Measurements from ENCODE around the gene CDCA3. TPM values are rescaled to one million over a fixed set of nuclear protein-coding genes. Genes with fewer than 3 reads are reported as not detected.

The CDCA3 gene
- total RNA-seq, 1 donor from 2014 or later = 1.1 TPM

GRCh38 chr12:6863033-6863432, 11.9 kb upstream of the CDCA3 start:
- intact Hi-C loops (cut with DNase I) = no loop called here
- H3K27me3 ChIP-seq = no peaks in the 10 kb centered on the region
- no peak overlapping the region for H3K27ac ChIP-seq
- H3K36me3 ChIP-seq = peaks cover 69% of the 10 kb centered on the region
- DNase-seq (no peak), ATAC-seq (no peak)
- no peak overlapping the region for H3K4me3 ChIP-seq
- TF ChIP-seq CTCF (IDR thresholded peaks at IDR 0.05) = no peak
- H3K9me3 ChIP-seq = no peaks in the 10 kb centered on the region
- peaks cover 4% of the 10 kb centered on the region for H3K4me1 ChIP-seq

GRCh38 chr12:6861391-6861790, 10.3 kb upstream of the CDCA3 start:
- ATAC-seq (no peak), DNase-seq (no peak)
- H3K4me3 ChIP-seq = no peak overlapping the region
- H3K36me3 ChIP-seq = peaks cover 85% of the 10 kb centered on the region
- H3K27ac ChIP-seq = no peak overlapping the region
- H3K4me1 ChIP-seq = no peaks in the 10 kb centered on the region
- no peaks in the 10 kb centered on the region for H3K27me3 ChIP-seq
- H3K9me3 ChIP-seq = no peaks in the 10 kb centered on the region
- intact Hi-C loops (cut with DNase I) = no loop called here
- no peak for TF ChIP-seq CTCF (IDR thresholded peaks at IDR 0.05)

DNA sequence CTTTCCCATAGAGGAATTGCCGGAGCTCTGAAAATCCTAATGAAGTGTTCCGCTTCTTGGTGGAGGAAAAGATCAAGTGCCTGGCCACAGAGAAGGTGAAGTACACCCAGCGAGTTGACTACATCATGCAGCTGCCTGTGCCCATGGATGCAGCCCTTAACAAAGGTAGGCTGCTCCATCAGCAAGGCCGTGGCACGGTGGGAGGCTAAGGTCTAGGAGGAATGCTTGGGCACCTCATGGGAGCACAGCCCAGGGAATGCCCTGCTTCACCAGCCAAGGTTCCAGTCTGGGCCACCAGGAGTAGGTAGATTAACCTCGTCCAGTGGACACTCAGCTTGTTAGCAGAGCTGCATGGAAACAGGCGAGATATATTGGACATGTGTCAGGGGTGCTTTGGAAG, 9.9 kb upstream of the CDCA3 start:
- no peak for DNase-seq
- no peak for TF ChIP-seq CTCF (IDR thresholded peaks at IDR 0.05)
- no peak for ATAC-seq
- Histone ChIP-seq H3K4me3 (no peak overlapping the region), H3K27ac (no peak overlapping the region), H3K9me3 (no peaks in the 10 kb centered on the region), H3K27me3 (no peaks in the 10 kb centered on the region), H3K4me1 (no peaks in the 10 kb centered on the region), H3K36me3 (peaks cover 90% of the 10 kb centered on the region)
- intact Hi-C loops (cut with DNase I) = no loop called here

GRCh38 chr12:6860116-6860515, 9.0 kb upstream of the CDCA3 start:
- DNase-seq = no peak
- Histone ChIP-seq H3K4me3 (no peak overlapping the region), H3K27me3 (no peaks in the 10 kb centered on the region), H3K36me3 (peaks cover 96% of the 10 kb centered on the region), H3K27ac (no peak overlapping the region), H3K9me3 (no peaks in the 10 kb centered on the region), H3K4me1 (no peaks in the 10 kb centered on the region)
- no peak for TF ChIP-seq CTCF (IDR thresholded peaks at IDR 0.05)
- intact Hi-C loops (cut with DNase I) = no loop called here
- ATAC-seq = no peak

DNA sequence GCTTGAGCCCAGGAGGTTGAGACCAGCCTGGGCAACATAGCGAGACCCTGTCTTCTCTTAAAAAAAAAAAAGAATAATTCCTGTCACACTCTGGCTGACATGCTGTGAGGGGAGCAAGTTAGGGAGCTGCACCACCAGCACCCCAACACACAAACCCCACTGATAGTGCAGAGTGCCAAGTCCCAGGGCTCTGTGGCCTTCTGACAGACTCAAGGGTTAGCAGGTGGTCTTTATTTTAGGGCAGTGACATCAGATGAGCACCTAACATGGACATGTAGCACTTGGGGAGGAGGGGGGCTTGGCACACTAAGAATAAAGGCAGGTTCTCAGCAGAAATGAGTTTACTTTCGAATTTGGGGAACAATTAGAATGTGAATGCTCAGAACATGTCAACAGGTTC, 7.7 kb upstream of the CDCA3 start:
- Histone ChIP-seq H3K9me3 (no peaks in the 10 kb centered on the region), H3K27ac (no peak overlapping the region), H3K36me3 (peaks cover 90% of the 10 kb centered on the region), H3K27me3 (no peaks in the 10 kb centered on the region), H3K4me1 (no peaks in the 10 kb centered on the region), H3K4me3 (no peak overlapping the region)
- ATAC-seq (no peak), DNase-seq (no peak)
- intact Hi-C loops (cut with DNase I) = no loop called here
- no peak for TF ChIP-seq CTCF (IDR thresholded peaks at IDR 0.05)

- Histone ChIP-seq H3K4me3 (no peak overlapping the region), H3K9me3 (no peaks in the 10 kb centered on the region), H3K27me3 (no peaks in the 10 kb centered on the region), H3K27ac (no peak overlapping the region), H3K4me1 (peaks cover 9% of the 10 kb centered on the region), H3K36me3 (peaks cover 56% of the 10 kb centered on the region)
- no peak for ATAC-seq
- intact Hi-C loops (cut with DNase I) = no loop called here
- TF ChIP-seq CTCF (IDR thresholded peaks at IDR 0.05) = no peak
- no peak for DNase-seq
Observed at GRCh38 chr12:6855322-6855721, 4.2 kb upstream of the CDCA3 start.

Measured in upper lobe of right lung (tissue), 1 donor.